ENCODE data around the gene DNAH17. TPM values are rescaled to one million over a fixed set of nuclear protein-coding genes. Genes with fewer than 3 reads are reported as not detected.
A peak's percentile ranks its signal among the peaks of the same experiment; 100 is the strongest.

Gene DNAH17
- total RNA-seq, 1 donor from 2014 or later = 0.25 TPM

GRCh38 chr17:78602246-78602645 lies 25.1 kb upstream of the DNAH17 start:
- TF ChIP-seq CTCF (IDR thresholded peaks at IDR 0.05; ENCODE audit: insufficient read depth, low read length, poor library complexity, severe bottlenecking) = no peak
- Histone ChIP-seq H3K4me3 (ENCODE audit: low read depth, low read length) (no peak overlapping the region), H3K27me3 (ENCODE audit: control insufficient read depth, insufficient read depth, low read length) (no peaks in the 10 kb centered on the region), H3K36me3 (ENCODE audit: control insufficient read depth, insufficient read depth, low read length) (no peaks in the 10 kb centered on the region)
- DNase-seq (ENCODE audit: low read depth) = no peak

GRCh38 chr17:78601577-78602190 lies 24.5 kb upstream of the DNAH17 start:
- no peak for TF ChIP-seq CTCF (IDR thresholded peaks at IDR 0.05; ENCODE audit: insufficient read depth, low read length, poor library complexity, severe bottlenecking)
- no peaks in the 10 kb centered on the region for H3K36me3 ChIP-seq (ENCODE audit: control insufficient read depth, insufficient read depth, low read length)
- no peak for DNase-seq (ENCODE audit: low read depth)
- H3K4me3 ChIP-seq (ENCODE audit: low read depth, low read length) = no peak overlapping the region
- H3K27me3 ChIP-seq (ENCODE audit: control insufficient read depth, insufficient read depth, low read length) = no peaks in the 10 kb centered on the region

- H3K27me3 ChIP-seq (ENCODE audit: control insufficient read depth, insufficient read depth, low read length) = no peaks in the 10 kb centered on the region
- TF ChIP-seq CTCF (IDR thresholded peaks at IDR 0.05; ENCODE audit: insufficient read depth, low read length, poor library complexity, severe bottlenecking) = no peak
- DNase-seq (ENCODE audit: low read depth) = peak; percentile 31
- no peak overlapping the region for H3K4me3 ChIP-seq (ENCODE audit: low read depth, low read length)
- H3K36me3 ChIP-seq (ENCODE audit: control insufficient read depth, insufficient read depth, low read length) = no peaks in the 10 kb centered on the region
Observed at GRCh38 chr17:78600181-78600721, 23.1 kb upstream of the DNAH17 start.

DNA sequence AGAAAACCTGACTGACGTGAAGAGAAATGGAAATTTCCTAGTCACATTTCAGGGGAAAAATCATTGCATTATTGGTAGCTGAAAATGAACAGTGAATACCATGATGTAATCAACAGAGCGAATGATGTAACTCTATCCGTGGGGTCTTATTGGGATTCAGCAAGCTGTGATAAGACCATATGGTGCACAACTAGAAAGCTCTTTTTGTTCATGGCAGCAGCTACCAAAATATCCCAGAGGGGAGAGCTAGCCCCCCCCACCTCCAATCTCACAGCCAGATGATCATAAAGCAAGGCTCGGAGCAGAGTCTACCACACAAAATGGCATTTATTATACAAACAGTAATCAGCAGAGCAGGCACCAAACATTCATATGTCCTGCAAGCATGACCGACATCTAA lies 22.2 kb upstream of the DNAH17 start:
- Histone ChIP-seq H3K27me3 (ENCODE audit: control insufficient read depth, insufficient read depth, low read length) (no peaks in the 10 kb centered on the region), H3K36me3 (ENCODE audit: control insufficient read depth, insufficient read depth, low read length) (no peaks in the 10 kb centered on the region), H3K4me3 (ENCODE audit: low read depth, low read length) (no peak overlapping the region)
- no peak for DNase-seq (ENCODE audit: low read depth)
- TF ChIP-seq CTCF (IDR thresholded peaks at IDR 0.05; ENCODE audit: insufficient read depth, low read length, poor library complexity, severe bottlenecking) = no peak

- Histone ChIP-seq H3K27me3 (ENCODE audit: control insufficient read depth, insufficient read depth, low read length) (no peaks in the 10 kb centered on the region), H3K36me3 (ENCODE audit: control insufficient read depth, insufficient read depth, low read length) (no peaks in the 10 kb centered on the region), H3K4me3 (ENCODE audit: low read depth, low read length) (no peak overlapping the region)
- TF ChIP-seq CTCF (IDR thresholded peaks at IDR 0.05; ENCODE audit: insufficient read depth, low read length, poor library complexity, severe bottlenecking) = no peak
- no peak for DNase-seq (ENCODE audit: low read depth)
Observed at GRCh38 chr17:78598013-78598471, 20.8 kb upstream of the DNAH17 start.
